ENCODE data around the gene MSGN1.

MSGN1 gene

DNA sequence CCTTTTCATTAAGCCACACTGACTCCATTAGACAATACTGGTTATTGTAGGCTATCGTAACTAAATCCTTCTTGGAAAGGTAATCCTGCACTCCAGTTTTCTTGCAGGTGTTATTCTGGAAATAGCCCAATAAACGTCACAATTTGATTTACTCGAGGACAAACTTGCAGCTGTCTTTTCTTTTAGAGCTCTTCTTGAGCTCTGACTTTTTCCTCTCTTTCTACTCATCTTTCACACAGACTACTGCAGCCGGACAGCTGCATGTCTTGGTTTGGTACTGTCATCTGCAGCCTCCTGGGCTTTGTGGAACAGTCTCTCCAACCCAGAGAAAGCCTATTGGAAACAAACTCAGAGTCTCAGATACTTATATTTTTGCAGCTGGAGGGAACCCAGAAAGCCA, 23.0 kb upstream of the MSGN1 start:
- no peaks in the 10 kb centered on the region for H3K27me3 ChIP-seq (ENCODE audit: low read depth, low read length)
- H4K20me1 ChIP-seq (ENCODE audit: insufficient read depth, low read length): no peaks in the 10 kb centered on the region
- H3K9me3 ChIP-seq (ENCODE audit: insufficient read depth, low read length): no peaks in the 10 kb centered on the region
- H3K4me2 ChIP-seq (ENCODE audit: low read length): peak overlapping the region; percentile 74
- H3K79me2 ChIP-seq (ENCODE audit: low read length): no peaks in the 10 kb centered on the region
- TF ChIP-seq, protein P1, sequence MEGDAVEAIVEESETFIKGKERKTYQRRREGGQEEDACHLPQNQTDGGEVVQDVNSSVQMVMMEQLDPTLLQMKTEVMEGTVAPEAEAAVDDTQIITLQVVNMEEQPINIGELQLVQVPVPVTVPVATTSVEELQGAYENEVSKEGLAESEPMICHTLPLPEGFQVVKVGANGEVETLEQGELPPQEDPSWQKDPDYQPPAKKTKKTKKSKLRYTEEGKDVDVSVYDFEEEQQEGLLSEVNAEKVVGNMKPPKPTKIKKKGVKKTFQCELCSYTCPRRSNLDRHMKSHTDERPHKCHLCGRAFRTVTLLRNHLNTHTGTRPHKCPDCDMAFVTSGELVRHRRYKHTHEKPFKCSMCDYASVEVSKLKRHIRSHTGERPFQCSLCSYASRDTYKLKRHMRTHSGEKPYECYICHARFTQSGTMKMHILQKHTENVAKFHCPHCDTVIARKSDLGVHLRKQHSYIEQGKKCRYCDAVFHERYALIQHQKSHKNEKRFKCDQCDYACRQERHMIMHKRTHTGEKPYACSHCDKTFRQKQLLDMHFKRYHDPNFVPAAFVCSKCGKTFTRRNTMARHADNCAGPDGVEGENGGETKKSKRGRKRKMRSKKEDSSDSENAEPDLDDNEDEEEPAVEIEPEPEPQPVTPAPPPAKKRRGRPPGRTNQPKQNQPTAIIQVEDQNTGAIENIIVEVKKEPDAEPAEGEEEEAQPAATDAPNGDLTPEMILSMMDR (IDR thresholded peaks at IDR 0.05; ENCODE audit: low read depth, low read length): no peak
- TF ChIP-seq EZH2phosphoT487 (IDR thresholded peaks at IDR 0.05; ENCODE audit: low read depth): no peak
- H3K27ac ChIP-seq (ENCODE audit: low read length): peak overlapping the region; percentile 96
- peaks cover 81% of the 10 kb centered on the region for H3K4me1 ChIP-seq (ENCODE audit: low read length)
- H3K4me3 ChIP-seq (ENCODE audit: low read length): peak overlapping the region; percentile 45
- H3K9ac ChIP-seq (ENCODE audit: low read length): peak overlapping the region; percentile 74
- H3K36me3 ChIP-seq (replicated peaks; ENCODE audit: low read depth, low read length): no peaks in the 10 kb centered on the region
- H2AFZ ChIP-seq (ENCODE audit: low read depth, low read length): no peak overlapping the region

DNA sequence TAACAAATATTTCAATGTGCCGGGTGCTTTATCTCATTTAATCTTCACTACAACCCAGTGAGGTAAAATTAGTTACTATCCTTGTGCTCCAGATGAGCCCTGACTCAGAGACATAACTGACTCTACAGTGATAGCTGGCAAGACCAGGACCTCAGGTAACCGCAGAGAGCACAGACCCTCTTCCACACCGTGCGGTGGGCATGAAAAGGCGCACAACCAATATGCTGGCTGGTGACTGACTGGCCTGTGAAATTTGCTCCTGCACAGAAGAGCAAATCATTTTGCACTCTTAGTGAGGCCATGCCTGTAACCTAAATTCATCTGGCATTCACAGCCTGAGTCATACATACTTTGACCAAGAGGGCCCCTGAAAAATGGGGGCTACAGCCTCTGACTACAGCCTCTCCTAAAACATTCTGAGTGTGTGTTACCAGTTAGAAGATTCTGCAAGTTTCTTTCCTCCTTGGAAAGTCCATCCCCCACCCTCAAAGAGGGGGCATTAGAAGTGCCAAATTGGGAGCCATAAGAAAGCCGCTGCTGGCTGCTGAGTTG, 22.4 kb upstream of the MSGN1 start:
- Histone ChIP-seq H3K27ac (ENCODE audit: low read length) (peak overlapping the region; percentile 96), H3K79me2 (ENCODE audit: low read length) (no peaks in the 10 kb centered on the region)
- TF ChIP-seq EZH2phosphoT487 (IDR thresholded peaks at IDR 0.05; ENCODE audit: low read depth): no peak
- TF ChIP-seq, protein P1 (IDR thresholded peaks at IDR 0.05; ENCODE audit: low read depth, low read length): no peak

DNA sequence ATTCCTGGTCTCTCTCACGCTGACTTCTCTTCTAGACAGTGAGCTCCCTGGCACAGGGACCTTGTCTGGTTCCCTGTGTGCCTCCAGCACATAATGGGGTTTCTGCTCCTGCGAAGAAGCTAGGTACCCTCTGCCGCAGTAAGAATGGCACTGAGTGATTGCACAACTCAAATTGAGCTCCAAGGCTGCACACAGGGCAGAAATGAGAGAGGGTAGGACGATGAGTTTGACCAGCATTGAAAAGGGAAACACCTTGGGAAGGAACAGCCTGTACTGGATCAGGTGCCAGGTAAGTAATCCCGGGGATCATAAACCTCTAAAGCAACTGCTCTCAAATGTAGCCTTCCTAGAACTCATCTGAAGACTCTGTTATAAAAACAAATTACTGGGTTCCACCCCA, 21.0 kb upstream of the MSGN1 start:
- Histone ChIP-seq H3K4me1 (ENCODE audit: low read length) (peaks cover 82% of the 10 kb centered on the region), H3K27ac (ENCODE audit: low read length) (peak overlapping the region; percentile 96), H3K27me3 (ENCODE audit: low read depth, low read length) (no peaks in the 10 kb centered on the region), H2AFZ (ENCODE audit: low read depth, low read length) (peak overlapping the region; percentile 25; the same call in 1 of the 2 replicates), H3K4me2 (ENCODE audit: low read length) (peak overlapping the region; percentile 74), H3K79me2 (ENCODE audit: low read length) (no peaks in the 10 kb centered on the region), H3K9ac (ENCODE audit: low read length) (peak overlapping the region; percentile 74), H3K9me3 (ENCODE audit: insufficient read depth, low read length) (no peaks in the 10 kb centered on the region), H3K36me3 (replicated peaks; ENCODE audit: low read depth, low read length) (no peaks in the 10 kb centered on the region), H4K20me1 (ENCODE audit: insufficient read depth, low read length) (no peaks in the 10 kb centered on the region), H3K4me3 (ENCODE audit: low read length) (no peak overlapping the region)
- TF ChIP-seq EZH2phosphoT487 (IDR thresholded peaks at IDR 0.05; ENCODE audit: low read depth): no peak
- TF ChIP-seq, protein P1 (IDR thresholded peaks at IDR 0.05; ENCODE audit: low read depth, low read length): no peak

More for the DNA sequence above, 22.4 kb upstream of the MSGN1 start:
- Histone ChIP-seq H3K4me1 (ENCODE audit: low read length) (peaks cover 81% of the 10 kb centered on the region), H3K9ac (ENCODE audit: low read length) (peak overlapping the region; percentile 74), H3K9me3 (ENCODE audit: insufficient read depth, low read length) (no peaks in the 10 kb centered on the region), H4K20me1 (ENCODE audit: insufficient read depth, low read length) (no peaks in the 10 kb centered on the region), H3K4me2 (ENCODE audit: low read length) (peak overlapping the region; percentile 74), H3K27me3 (ENCODE audit: low read depth, low read length) (no peaks in the 10 kb centered on the region), H2AFZ (ENCODE audit: low read depth, low read length) (no peak overlapping the region), H3K36me3 (replicated peaks; ENCODE audit: low read depth, low read length) (no peaks in the 10 kb centered on the region), H3K4me3 (ENCODE audit: low read length) (peak overlapping the region; percentile 45)

DNA sequence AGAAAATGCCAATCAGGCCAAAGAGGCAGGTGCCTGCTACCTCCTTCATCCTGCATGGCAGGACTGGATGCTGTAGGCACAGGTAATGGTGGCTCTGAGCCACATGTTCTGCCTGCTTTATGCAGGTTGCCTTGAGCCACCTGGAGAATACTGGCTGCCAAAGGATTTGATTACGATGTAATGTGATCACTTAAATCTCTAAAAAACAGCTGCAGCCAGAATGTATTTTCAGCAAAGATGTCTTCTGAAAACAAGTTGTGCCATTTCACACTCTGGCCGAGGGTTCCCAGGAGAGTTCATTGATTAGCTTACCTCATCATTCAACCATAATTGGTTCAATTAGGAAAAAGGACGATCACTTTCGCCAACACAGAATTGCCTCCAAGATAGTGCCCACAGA, 17.9 kb upstream of the MSGN1 start:
- Histone ChIP-seq H4K20me1 (ENCODE audit: insufficient read depth, low read length) (no peaks in the 10 kb centered on the region), H3K9ac (ENCODE audit: low read length) (no peak overlapping the region), H3K27ac (ENCODE audit: low read length) (no peak overlapping the region), H3K27me3 (ENCODE audit: low read depth, low read length) (no peaks in the 10 kb centered on the region), H3K4me3 (ENCODE audit: low read length) (no peak overlapping the region), H3K79me2 (ENCODE audit: low read length) (peaks cover 13% of the 10 kb centered on the region), H3K4me2 (ENCODE audit: low read length) (no peak overlapping the region), H3K36me3 (replicated peaks; ENCODE audit: low read depth, low read length) (no peaks in the 10 kb centered on the region), H3K4me1 (ENCODE audit: low read length) (peaks cover 81% of the 10 kb centered on the region), H3K9me3 (ENCODE audit: insufficient read depth, low read length) (no peaks in the 10 kb centered on the region), H2AFZ (ENCODE audit: low read depth, low read length) (no peak overlapping the region)
- TF ChIP-seq, protein P1 (IDR thresholded peaks at IDR 0.05; ENCODE audit: low read depth, low read length): no peak
- TF ChIP-seq EZH2phosphoT487 (IDR thresholded peaks at IDR 0.05; ENCODE audit: low read depth): no peak
